ENCODE data around the gene PTCD3. TPM values are rescaled to one million over a fixed set of nuclear protein-coding genes. Genes with fewer than 3 reads are reported as not detected.

Gene PTCD3
- total RNA-seq, 1 experiment from 2014 or later: 180 TPM

DNA sequence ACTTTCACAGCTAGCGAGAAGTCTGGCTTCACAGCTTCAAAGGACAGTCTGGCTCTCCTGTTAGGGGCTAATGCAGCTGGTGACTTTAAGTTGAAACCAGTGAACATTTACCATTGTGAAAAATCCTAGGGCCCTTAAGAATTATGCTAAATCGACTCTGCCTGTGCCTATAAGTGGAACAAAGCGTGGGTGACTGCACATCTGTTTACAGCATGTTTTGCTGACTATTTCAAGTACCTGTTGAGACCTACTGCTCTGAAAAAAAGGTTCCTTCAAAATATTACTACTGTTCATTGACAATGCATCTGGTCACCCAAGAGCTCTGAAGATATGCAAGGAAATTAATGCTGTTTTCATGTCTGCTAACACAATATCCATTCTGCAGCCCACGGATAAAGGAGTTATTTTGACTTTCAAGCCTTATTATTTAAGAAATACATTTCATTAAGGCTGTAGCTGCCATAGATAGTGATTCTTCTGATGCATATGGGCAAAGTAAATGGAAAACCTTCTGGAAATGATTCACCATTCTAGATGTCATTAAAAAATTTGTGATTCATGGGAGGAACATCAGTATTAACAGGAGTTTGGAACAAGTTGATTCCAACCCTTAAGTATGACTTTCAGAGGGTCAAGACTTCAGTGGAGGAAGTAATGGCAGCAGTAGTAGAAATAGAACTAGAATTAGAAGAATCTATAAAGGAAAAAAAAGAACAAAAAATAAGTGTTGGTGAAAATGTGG, 49.3 kb upstream of the PTCD3 start:
- no peak overlapping the region for H4K5ac ChIP-seq (ENCODE audit: insufficient read length, low read depth, low read length)
- no peaks in the 10 kb centered on the region for H3K79me2 ChIP-seq (ENCODE audit: insufficient read depth, low read length)
- H2BK120ac ChIP-seq (ENCODE audit: low read depth, low read length, poor library complexity, severe bottlenecking): no peak overlapping the region
- H3K79me1 ChIP-seq (ENCODE audit: insufficient read depth, low read depth, low read length, poor library complexity, severe bottlenecking): no peaks in the 10 kb centered on the region
- no peak overlapping the region for H3K27ac Mint-ChIP-seq
- no peak overlapping the region for H4K8ac ChIP-seq (replicated peaks; ENCODE audit: insufficient read length, low read depth, low read length)
- no peaks in the 10 kb centered on the region for H3K27me3 Mint-ChIP-seq (ENCODE audit: low read depth)
- H3K9me3 ChIP-seq (ENCODE audit: control insufficient read depth, low read depth, low read length): no peaks in the 10 kb centered on the region
- H3K36me3 Mint-ChIP-seq (ENCODE audit: insufficient read depth in 1 of 3, low read depth in 3 of 3): peaks cover 26 to 82% (median 51%) of the 10 kb centered on the region in 3 experiments; a peak in 6 of 7 replicates
- no peak overlapping the region for H3K4ac ChIP-seq (ENCODE audit: low read depth, low read length)
- H3K27me3 ChIP-seq (ENCODE audit: insufficient read depth, low read length): no peaks in the 10 kb centered on the region
- no peaks in the 10 kb centered on the region for H3K4me1 ChIP-seq (ENCODE audit: insufficient read depth, low read length)
- no peak overlapping the region for H3K14ac ChIP-seq (ENCODE audit: insufficient read depth, low read length)
- H3T11ph ChIP-seq (ENCODE audit: low read length): no peak overlapping the region
- no peak overlapping the region for H3K4me2 ChIP-seq (ENCODE audit: insufficient read depth, insufficient read length, low read length)
- no peak overlapping the region for H4K91ac ChIP-seq (ENCODE audit: insufficient read length, low read depth, low read length)
- H3K23me2 ChIP-seq (ENCODE audit: insufficient read length, low read depth, low read length, poor library complexity, severe bottlenecking): no peaks in the 10 kb centered on the region
- H3K23ac ChIP-seq (ENCODE audit: insufficient read length, low read depth, low read length): no peak overlapping the region
- H3K56ac ChIP-seq (ENCODE audit: insufficient read length, low read depth, low read length): no peak overlapping the region
- no peak for DNase-seq
- H2BK12ac ChIP-seq (ENCODE audit: insufficient read length, low read depth, low read length): no peak overlapping the region
- no peak overlapping the region for H3K27ac ChIP-seq (ENCODE audit: insufficient read length, low read depth, low read length)
- H2BK20ac ChIP-seq (ENCODE audit: low read depth, low read length, poor library complexity, severe bottlenecking): no peak overlapping the region
- H3K9ac ChIP-seq (ENCODE audit: extremely low read depth, insufficient read length, low read length): no peak overlapping the region
- H2AK5ac ChIP-seq (ENCODE audit: insufficient read length, low read length): no peak overlapping the region
- H2BK5ac ChIP-seq (ENCODE audit: insufficient read length, low read length): no peak overlapping the region
- H2BK15ac ChIP-seq (ENCODE audit: low read depth, low read length): no peak overlapping the region
- H3K9me3 Mint-ChIP-seq: no peaks in the 10 kb centered on the region; a peak in 1 of 5 replicates
- no peak overlapping the region for H2AFZ ChIP-seq (ENCODE audit: low read length)
- no peaks in the 10 kb centered on the region for H4K20me1 ChIP-seq (ENCODE audit: control insufficient read depth, insufficient read depth, insufficient read length)
- no peak overlapping the region for H3K4me3 Mint-ChIP-seq
- no peak overlapping the region for H3K18ac ChIP-seq (ENCODE audit: insufficient read length, low read depth, low read length)
- H3K4me1 Mint-ChIP-seq: no peaks in the 10 kb centered on the region
- TF ChIP-seq, protein P1, sequence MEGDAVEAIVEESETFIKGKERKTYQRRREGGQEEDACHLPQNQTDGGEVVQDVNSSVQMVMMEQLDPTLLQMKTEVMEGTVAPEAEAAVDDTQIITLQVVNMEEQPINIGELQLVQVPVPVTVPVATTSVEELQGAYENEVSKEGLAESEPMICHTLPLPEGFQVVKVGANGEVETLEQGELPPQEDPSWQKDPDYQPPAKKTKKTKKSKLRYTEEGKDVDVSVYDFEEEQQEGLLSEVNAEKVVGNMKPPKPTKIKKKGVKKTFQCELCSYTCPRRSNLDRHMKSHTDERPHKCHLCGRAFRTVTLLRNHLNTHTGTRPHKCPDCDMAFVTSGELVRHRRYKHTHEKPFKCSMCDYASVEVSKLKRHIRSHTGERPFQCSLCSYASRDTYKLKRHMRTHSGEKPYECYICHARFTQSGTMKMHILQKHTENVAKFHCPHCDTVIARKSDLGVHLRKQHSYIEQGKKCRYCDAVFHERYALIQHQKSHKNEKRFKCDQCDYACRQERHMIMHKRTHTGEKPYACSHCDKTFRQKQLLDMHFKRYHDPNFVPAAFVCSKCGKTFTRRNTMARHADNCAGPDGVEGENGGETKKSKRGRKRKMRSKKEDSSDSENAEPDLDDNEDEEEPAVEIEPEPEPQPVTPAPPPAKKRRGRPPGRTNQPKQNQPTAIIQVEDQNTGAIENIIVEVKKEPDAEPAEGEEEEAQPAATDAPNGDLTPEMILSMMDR (conservative IDR thresholded peaks at IDR 0.05): no peak
- no CpG with 5 or more reads among the region's 4 CpGs for WGBS (ENCODE audit: extremely low coverage, insufficient read length, low lambda C conversion rate)

Data from H9 (cell line).